ENCODE data around the gene CCDC82. TPM values are rescaled to one million over a fixed set of nuclear protein-coding genes. Genes with fewer than 3 reads are reported as not detected.
A peak's percentile ranks its signal among the peaks of the same experiment; 100 is the strongest.
"Not testable (repeated sequence)": the region's sequence is repeated elsewhere in the genome, so short reads cannot be mapped to it uniquely, and the experiment has no call there.

CCDC82 gene
- total RNA-seq (2021; ENCODE audit: unreplicated experiment) (25.3 TPM), Bru-seq, nascent RNA (percentile 82 among the genes with signal in this experiment), BruChase-seq, experiment 1, labeled RNA remaining after a 2-hour chase (percentile 89 among the genes with signal in this experiment), BruChase-seq, experiment 2, labeled RNA remaining after a 6-hour chase (percentile 86 among the genes with signal in this experiment)
- 9.2 TPM for polyA plus RNA-seq (2012; ENCODE audit: insufficient read length)
- long read RNA-seq, full-length matches to known transcripts: 47 of 80 reads
- long read RNA-seq, partial matches to known transcripts: 8 of 80 reads
- long read RNA-seq, other reads (novel, unspliced or antisense): 25 of 80 reads

DNA sequence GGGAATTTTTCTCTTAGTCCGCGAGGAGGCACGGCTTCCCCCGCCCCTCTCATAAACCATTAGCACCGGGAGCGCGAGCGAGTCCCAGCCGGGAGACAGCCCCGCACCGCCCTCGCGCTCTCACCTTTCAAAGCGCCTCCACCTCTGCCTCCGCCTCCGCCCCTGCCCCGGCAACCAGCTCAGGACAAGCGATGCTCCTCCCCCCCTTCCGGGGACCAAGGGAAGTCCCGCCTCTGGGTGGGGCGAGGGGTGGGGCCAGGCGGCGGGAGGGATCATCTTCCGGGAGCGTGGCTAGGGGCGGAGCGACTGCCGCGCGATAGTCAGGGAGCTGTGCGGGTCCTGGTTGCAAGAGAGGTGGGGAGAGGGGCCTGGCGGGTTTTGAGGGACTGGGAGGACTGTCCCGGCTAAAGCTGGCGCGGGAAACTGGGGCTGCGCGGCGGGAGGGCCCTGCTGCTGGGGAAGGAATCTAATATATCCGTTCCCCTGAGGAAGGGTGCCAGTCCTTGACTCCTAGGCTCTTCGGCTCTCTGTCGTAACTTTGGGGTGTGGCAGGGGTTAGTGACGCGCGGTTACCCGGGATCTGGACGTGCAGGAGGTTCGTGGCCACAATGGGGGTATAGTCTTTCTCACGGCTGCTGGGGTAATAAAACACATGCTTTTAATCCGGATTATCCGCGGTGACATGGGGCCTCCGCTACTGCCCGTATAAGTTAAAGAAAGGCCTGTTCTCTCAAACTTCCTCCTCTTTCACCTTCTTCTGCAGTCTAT is at the start of gene CCDC82, which contains the start of gene JRKL:
TSS of gene CCDC82 (minus strand) at position 193 of the 768 bp plus-strand sequence. CDS start 5,165 bp downstream, outside the sequence.
TSS of gene JRKL (plus strand) at position 294 of the 768 bp plus-strand sequence. CDS start 637 bp downstream, outside the sequence.
- DNase-seq (ENCODE audit: low read depth, low spot score) (peak; percentile 79), ATAC-seq (peak; percentile 98)
- H3K27ac ChIP-seq (ENCODE audit: low read length): peak within 1 kb of the TSS; percentile 92
- no TSS peak for BruUV-seq (replicated peaks)
- H3K36me3 ChIP-seq (ENCODE audit: control insufficient read depth, insufficient read depth, low read length): peaks cover 2% of the 10 kb centered on the region
- intact Hi-C loops (cut with micrococcal nuclease; ENCODE audit: unreplicated experiment): loop anchor here (10.0 kb wide), 2 partner anchors 335 to 555 kb away; no protein-coding TSS in a partner anchor
- H3K4me1 ChIP-seq (ENCODE audit: control insufficient read depth, insufficient read depth, low read length): peaks cover 24% of the 10 kb centered on the region
- ChIA-PET CTCF (interaction anchor here (0.6 to 1.5 kb wide), 5 partner anchors 46 to 1323 kb away, joined by 3 to 6 read pairs (median 4); no protein-coding TSS in a partner anchor), POLR2A (interaction anchor here (0.6 to 1.3 kb wide), 8 partner anchors 33 to 1326 kb away, joined by 3 to 7 read pairs (median 3); partner anchors contain the start of gene MAML2)
- H3K9me3 ChIP-seq (ENCODE audit: control insufficient read depth, insufficient read depth, low read depth, low read length): no peaks in the 10 kb centered on the region
- H3K4me3 ChIP-seq (ENCODE audit: low read depth in 2 of 2, low read length in 2 of 2): peak within 1 kb of the TSS; percentile 81 to 84
- in situ Hi-C loops (cut with HindIII; ENCODE audit: low pct_unique_long_range_greater_than_20kb, low sequenced_read_pairs): no loop called here
- TF ChIP-seq TCF7L2 (IDR thresholded peaks at IDR 0.05; ENCODE audit: low read depth, low read length) (peak; percentile 98), POLR2AphosphoS5 (IDR thresholded peaks at IDR 0.05; ENCODE audit: low read depth, low read length) (peak; percentile 93), SIN3A (IDR thresholded peaks at IDR 0.05; ENCODE audit: borderline replicate concordance, insufficient read depth, low read depth, low read length) (peak; percentile 81; the same call in 1 of the 2 replicates)
- TF ChIP-seq, protein P1, sequence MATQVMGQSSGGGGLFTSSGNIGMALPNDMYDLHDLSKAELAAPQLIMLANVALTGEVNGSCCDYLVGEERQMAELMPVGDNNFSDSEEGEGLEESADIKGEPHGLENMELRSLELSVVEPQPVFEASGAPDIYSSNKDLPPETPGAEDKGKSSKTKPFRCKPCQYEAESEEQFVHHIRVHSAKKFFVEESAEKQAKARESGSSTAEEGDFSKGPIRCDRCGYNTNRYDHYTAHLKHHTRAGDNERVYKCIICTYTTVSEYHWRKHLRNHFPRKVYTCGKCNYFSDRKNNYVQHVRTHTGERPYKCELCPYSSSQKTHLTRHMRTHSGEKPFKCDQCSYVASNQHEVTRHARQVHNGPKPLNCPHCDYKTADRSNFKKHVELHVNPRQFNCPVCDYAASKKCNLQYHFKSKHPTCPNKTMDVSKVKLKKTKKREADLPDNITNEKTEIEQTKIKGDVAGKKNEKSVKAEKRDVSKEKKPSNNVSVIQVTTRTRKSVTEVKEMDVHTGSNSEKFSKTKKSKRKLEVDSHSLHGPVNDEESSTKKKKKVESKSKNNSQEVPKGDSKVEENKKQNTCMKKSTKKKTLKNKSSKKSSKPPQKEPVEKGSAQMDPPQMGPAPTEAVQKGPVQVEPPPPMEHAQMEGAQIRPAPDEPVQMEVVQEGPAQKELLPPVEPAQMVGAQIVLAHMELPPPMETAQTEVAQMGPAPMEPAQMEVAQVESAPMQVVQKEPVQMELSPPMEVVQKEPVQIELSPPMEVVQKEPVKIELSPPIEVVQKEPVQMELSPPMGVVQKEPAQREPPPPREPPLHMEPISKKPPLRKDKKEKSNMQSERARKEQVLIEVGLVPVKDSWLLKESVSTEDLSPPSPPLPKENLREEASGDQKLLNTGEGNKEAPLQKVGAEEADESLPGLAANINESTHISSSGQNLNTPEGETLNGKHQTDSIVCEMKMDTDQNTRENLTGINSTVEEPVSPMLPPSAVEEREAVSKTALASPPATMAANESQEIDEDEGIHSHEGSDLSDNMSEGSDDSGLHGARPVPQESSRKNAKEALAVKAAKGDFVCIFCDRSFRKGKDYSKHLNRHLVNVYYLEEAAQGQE (IDR thresholded peaks at IDR 0.05; ENCODE audit: insufficient read depth in 1 of 2, low read depth in 2 of 2, low read length in 1 of 2): no peak
- TF ChIP-seq, protein P2, sequence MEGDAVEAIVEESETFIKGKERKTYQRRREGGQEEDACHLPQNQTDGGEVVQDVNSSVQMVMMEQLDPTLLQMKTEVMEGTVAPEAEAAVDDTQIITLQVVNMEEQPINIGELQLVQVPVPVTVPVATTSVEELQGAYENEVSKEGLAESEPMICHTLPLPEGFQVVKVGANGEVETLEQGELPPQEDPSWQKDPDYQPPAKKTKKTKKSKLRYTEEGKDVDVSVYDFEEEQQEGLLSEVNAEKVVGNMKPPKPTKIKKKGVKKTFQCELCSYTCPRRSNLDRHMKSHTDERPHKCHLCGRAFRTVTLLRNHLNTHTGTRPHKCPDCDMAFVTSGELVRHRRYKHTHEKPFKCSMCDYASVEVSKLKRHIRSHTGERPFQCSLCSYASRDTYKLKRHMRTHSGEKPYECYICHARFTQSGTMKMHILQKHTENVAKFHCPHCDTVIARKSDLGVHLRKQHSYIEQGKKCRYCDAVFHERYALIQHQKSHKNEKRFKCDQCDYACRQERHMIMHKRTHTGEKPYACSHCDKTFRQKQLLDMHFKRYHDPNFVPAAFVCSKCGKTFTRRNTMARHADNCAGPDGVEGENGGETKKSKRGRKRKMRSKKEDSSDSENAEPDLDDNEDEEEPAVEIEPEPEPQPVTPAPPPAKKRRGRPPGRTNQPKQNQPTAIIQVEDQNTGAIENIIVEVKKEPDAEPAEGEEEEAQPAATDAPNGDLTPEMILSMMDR (IDR thresholded peaks at IDR 0.05): no peak
- H3K27me3 ChIP-seq (ENCODE audit: control insufficient read depth, insufficient read depth, low read length): no peaks in the 10 kb centered on the region

DNA sequence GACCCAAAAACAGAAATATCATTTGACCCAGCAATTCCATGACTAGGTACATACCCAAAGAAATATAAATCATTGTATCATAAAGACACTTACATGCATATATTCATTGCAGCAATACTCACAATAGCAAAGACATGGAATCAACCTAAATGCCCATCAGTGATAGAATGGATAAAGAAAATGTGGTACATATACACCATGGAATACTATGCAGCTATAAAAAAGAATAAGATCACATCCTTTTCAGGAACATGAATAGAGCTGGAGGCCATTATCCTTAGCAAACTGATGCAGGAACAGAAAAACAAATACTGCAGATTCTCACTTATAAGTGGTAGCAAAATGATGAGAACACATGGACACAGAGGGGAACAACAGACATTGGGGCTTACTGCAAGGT is 42.9 kb upstream of the CCDC82 start:
- CTCF ChIA-PET; H3K4me3 ChIP-seq (ENCODE audit: low read depth in 2 of 2, low read length in 2 of 2); H3K9me3 ChIP-seq (ENCODE audit: control insufficient read depth, insufficient read depth, low read depth, low read length); H3K36me3 ChIP-seq (ENCODE audit: control insufficient read depth, insufficient read depth, low read length); DNase-seq (ENCODE audit: low read depth, low spot score); H3K27ac ChIP-seq (ENCODE audit: low read length); H3K27me3 ChIP-seq (ENCODE audit: control insufficient read depth, insufficient read depth, low read length); ATAC-seq; in situ Hi-C loops (cut with HindIII; ENCODE audit: low pct_unique_long_range_greater_than_20kb, low sequenced_read_pairs); BruUV-seq (replicated peaks); POLR2A ChIA-PET; H3K4me1 ChIP-seq (ENCODE audit: control insufficient read depth, insufficient read depth, low read length); intact Hi-C loops (cut with micrococcal nuclease; ENCODE audit: unreplicated experiment): not testable (repeated sequence)

Data from Panc1 (cell line).